Panc1 (cell line): ENCODE measurements around the gene PC. TPM values are rescaled to one million over a fixed set of nuclear protein-coding genes. Genes with fewer than 3 reads are reported as not detected.

ENCODE experiments used
- ATAC-seq: fragments of 200-7000 bp; cut with Tn5 transposase; 2 replicates; pipeline ENCODE4 v1.9.1; 2020; ENCODE audit warnings: mild to moderate bottlenecking, moderate library complexity
- BruUV-seq: library from RNA; stranded (reverse); fragments of 400-500 nt; replicated peaks from 2 replicates; lab custom pipeline; 2021; lab: Mats Ljungman, UMichigan
- CTCF ChIA-PET: fragments of 300-600 bp; sonication (Branson Sonifier 250); formaldehyde crosslinking; loops from one replicate; lab custom pipeline; 2022; ENCODE audit warnings: antibody characterized with exemption; lab: Charles Lee
- POLR2A ChIA-PET: fragments of 300-600 bp; sonication (Branson Sonifier 250); formaldehyde crosslinking; loops from one replicate; lab custom pipeline; 2022; ENCODE audit warnings: antibody characterized with exemption; lab: Charles Lee
- DNase-seq: peaks from one replicate; pipeline ENCODE4 v3.0.0-alpha.2; 2010; ENCODE audit warnings: low read depth, low spot score
- H3K27ac ChIP-seq: 2 replicates; pipeline ENCODE4 v1.5.1; 2011; ENCODE audit warnings: mild to moderate bottlenecking, low read length, inconsistent platforms
- H3K27me3 ChIP-seq: fragments of 200-500 bp; sonication (Bioruptor generic); 2 replicates; pipeline ENCODE4 v1.6.0; 2014; ENCODE audit warnings: low read length, inconsistent platforms; ENCODE audit not compliant: control insufficient read depth, insufficient read depth
- H3K36me3 ChIP-seq: fragments of 200-500 bp; sonication (Bioruptor generic); 2 replicates; pipeline ENCODE4 v1.5.1; 2014; ENCODE audit warnings: inconsistent platforms, mild to moderate bottlenecking, low read length, moderate library complexity; ENCODE audit not compliant: control insufficient read depth, insufficient read depth
- H3K4me1 ChIP-seq: 2 replicates; pipeline ENCODE4 v1.5.1; 2011; ENCODE audit warnings: inconsistent platforms, mild to moderate bottlenecking, low read length, moderate library complexity; ENCODE audit not compliant: control insufficient read depth, insufficient read depth
- H3K4me3 ChIP-seq, 2 experiments: 2 replicates each; pipeline ENCODE4 v1.5.1; 2011 to 2012; ENCODE audit warnings: low read depth in 2 of 2, low read length in 2 of 2, mild to moderate bottlenecking in 2 of 2, inconsistent platforms in 1 of 2, moderate library complexity in 1 of 2
- H3K9me3 ChIP-seq: fragments of 200-500 bp; sonication (Bioruptor generic); 2 replicates; pipeline ENCODE4 v1.5.1; 2014; ENCODE audit warnings: low read depth, mild to moderate bottlenecking, inconsistent platforms, low read length, moderate library complexity; ENCODE audit not compliant: control insufficient read depth, insufficient read depth
- CTCF ChIP-seq: fragments of 450-650 bp; IDR thresholded peaks from 2 replicates; pipeline ENCODE4 v1.5.1; 2017; ENCODE audit warnings: mild to moderate bottlenecking
- POLR2AphosphoS5 ChIP-seq: IDR thresholded peaks from 2 replicates; pipeline ENCODE4 v1.6.1; 2012; ENCODE audit warnings: mild to moderate bottlenecking, low read depth, low read length, moderate library complexity
- REST ChIP-seq, 2 experiments: IDR thresholded peaks; 2 replicates each; pipeline ENCODE4 v1.6.1; 2011 to 2012; ENCODE audit warnings: low read depth in 2 of 2, control low read depth in 1 of 2, low read length in 1 of 2, mild to moderate bottlenecking in 1 of 2, moderate library complexity in 1 of 2; ENCODE audit not compliant: insufficient read depth in 1 of 2
- SIN3A ChIP-seq: IDR thresholded peaks from 2 replicates; pipeline ENCODE4 v1.6.1; 2012; ENCODE audit warnings: low read depth, mild to moderate bottlenecking, low read length, moderate library complexity, borderline replicate concordance; ENCODE audit not compliant: insufficient read depth
- TCF7L2 ChIP-seq: IDR thresholded peaks from 2 replicates; pipeline ENCODE4 v1.6.1; 2011; ENCODE audit warnings: mild to moderate bottlenecking, low read depth, low read length, inconsistent platforms
- in situ Hi-C: cut with HindIII; loops from 2 replicates; pipeline ENCODE4 v1.10.0; 2016; ENCODE audit warnings: low sequenced_read_pairs, low pct_unique_long_range_greater_than_20kb
- intact Hi-C: fragments of 100-400 bp; cut with micrococcal nuclease; formaldehyde crosslinking; loops from one replicate; pipeline ENCODE4 v1.10.0; 2022; ENCODE audit not compliant: unreplicated experiment
- total RNA-seq: library from RNA; stranded (reverse); gene quantifications from one replicate; pipeline ENCODE4 v1.2.1, GENCODE V29; 2021; ENCODE audit not compliant: unreplicated experiment

PC gene
- total RNA-seq, 1 experiment from 2014 or later = 12.8 TPM

- DNase-seq (no peak), ATAC-seq (no peak)
- Histone ChIP-seq H3K4me1 (no peaks in the 10 kb centered on the region), H3K4me3 (no peak overlapping the region), H3K27ac (no peak overlapping the region), H3K27me3 (no peaks in the 10 kb centered on the region), H3K9me3 (no peaks in the 10 kb centered on the region), H3K36me3 (no peaks in the 10 kb centered on the region)
- intact Hi-C loops (no loop called here), in situ Hi-C loops (no loop called here)
- ChIA-PET CTCF (no interaction called here), POLR2A (no interaction called here)
- TF ChIP-seq TCF7L2 (no peak), CTCF (no peak), REST (IDR thresholded peaks at IDR 0.05; ENCODE audit: insufficient read depth in 1 of 2, low read depth in 2 of 2, low read length in 1 of 2) (no peak), SIN3A (no peak), POLR2AphosphoS5 (no peak)
- no TSS peak for BruUV-seq
These were observed 24.7 kb downstream of the PC start for GRCh38 chr11:66933531-66933930.

- intact Hi-C loops (no loop called here), in situ Hi-C loops (no loop called here)
- ChIA-PET CTCF (no interaction called here), POLR2A (interaction anchor here (0.5 to 0.6 kb wide), 3 partner anchors 15 to 438 kb away, joined by 3 to 12 read pairs (median 7); no protein-coding TSS in a partner anchor)
- no peaks in the 10 kb centered on the region for H3K27me3 ChIP-seq
- no peak overlapping the region for H3K4me3 ChIP-seq
- no peak for ATAC-seq
- H3K9me3 ChIP-seq = no peaks in the 10 kb centered on the region
- BruUV-seq = no TSS peak
- DNase-seq = no peak
- H3K4me1 ChIP-seq = no peaks in the 10 kb centered on the region
- H3K36me3 ChIP-seq = no peaks in the 10 kb centered on the region
- no peak overlapping the region for H3K27ac ChIP-seq
- no peak for TF ChIP-seq TCF7L2
- TF ChIP-seq POLR2AphosphoS5 = no peak
- TF ChIP-seq SIN3A = no peak
- TF ChIP-seq CTCF = no peak
- TF ChIP-seq REST (IDR thresholded peaks at IDR 0.05; ENCODE audit: insufficient read depth in 1 of 2, low read depth in 2 of 2, low read length in 1 of 2) = no peak
These were observed 25.6 kb downstream of the PC start for GRCh38 chr11:66932543-66932942.
